GM13976 (cell line): ENCODE results near the gene JAKMIP2.

Experiments used
- DNase-seq: peaks from one replicate; pipeline ENCODE4 v3.0.0; 2012; ENCODE audit warnings: low spot score
- in situ Hi-C: fragments of 300-500 bp; cut with MboI; formaldehyde crosslinking; loops from one replicate; pipeline ENCODE4 v1.12.0; 2022; ENCODE audit warnings: low sequenced_read_pairs, mixed read lengths, inconsistent platforms; ENCODE audit not compliant: unreplicated experiment
- TF ChIP-seq, protein P1 (sequence below): IDR thresholded peaks from 2 replicates; pipeline ENCODE4 v1.5.1; 2012; ENCODE audit warnings: borderline replicate concordance, mild to moderate bottlenecking; ENCODE audit not compliant: insufficient read depth; ENCODE audit errors: extremely low read depth, missing control alignments, control extremely low read depth

Gene JAKMIP2

GRCh38 chr5:147708708-147709107 lies 73.8 kb downstream of the JAKMIP2 start:
- in situ Hi-C loops = no loop called here
- DNase-seq = no peak
- TF ChIP-seq, protein P1, sequence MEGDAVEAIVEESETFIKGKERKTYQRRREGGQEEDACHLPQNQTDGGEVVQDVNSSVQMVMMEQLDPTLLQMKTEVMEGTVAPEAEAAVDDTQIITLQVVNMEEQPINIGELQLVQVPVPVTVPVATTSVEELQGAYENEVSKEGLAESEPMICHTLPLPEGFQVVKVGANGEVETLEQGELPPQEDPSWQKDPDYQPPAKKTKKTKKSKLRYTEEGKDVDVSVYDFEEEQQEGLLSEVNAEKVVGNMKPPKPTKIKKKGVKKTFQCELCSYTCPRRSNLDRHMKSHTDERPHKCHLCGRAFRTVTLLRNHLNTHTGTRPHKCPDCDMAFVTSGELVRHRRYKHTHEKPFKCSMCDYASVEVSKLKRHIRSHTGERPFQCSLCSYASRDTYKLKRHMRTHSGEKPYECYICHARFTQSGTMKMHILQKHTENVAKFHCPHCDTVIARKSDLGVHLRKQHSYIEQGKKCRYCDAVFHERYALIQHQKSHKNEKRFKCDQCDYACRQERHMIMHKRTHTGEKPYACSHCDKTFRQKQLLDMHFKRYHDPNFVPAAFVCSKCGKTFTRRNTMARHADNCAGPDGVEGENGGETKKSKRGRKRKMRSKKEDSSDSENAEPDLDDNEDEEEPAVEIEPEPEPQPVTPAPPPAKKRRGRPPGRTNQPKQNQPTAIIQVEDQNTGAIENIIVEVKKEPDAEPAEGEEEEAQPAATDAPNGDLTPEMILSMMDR = no peak

DNA sequence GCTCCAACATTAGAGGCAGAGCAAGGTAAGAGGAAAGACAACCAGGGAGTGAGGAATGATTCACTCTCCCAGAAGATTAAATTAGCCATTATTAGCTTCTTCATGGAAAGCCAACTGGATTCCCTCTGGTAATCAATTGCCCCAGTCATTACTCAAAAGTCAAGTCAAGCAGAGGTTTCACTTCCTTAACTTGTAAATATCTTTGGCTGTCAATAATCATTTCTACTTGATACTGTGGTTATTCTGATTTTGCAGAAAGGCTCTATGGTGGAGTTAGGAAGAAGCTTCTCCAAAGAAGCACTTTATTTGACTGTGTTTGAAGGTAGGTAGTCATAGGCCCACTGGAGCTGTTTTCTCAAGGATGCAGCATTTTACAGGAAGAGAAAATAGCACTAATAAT lies 78.0 kb downstream of the JAKMIP2 start:
- in situ Hi-C loops = no loop called here
- DNase-seq = no peak
- TF ChIP-seq, protein P1 = no peak

DNA sequence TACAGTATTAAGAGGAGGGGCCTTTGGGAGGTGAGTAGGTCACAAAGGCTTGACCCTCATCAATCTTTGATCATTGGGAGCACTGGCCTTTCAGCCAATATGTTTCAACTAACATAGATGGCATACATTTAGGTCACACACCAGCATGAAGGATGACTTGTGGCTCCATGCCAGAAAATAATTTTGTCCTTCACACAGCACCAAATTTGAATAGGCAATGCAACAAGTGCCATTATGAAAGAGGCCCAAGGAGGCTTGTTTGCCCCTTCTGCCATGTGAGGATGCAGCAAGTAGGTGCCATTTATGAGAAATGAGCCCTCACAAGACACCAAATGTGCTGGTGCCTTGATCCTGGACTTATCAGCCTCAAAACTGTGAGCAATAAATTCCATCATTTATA lies 81.1 kb downstream of the JAKMIP2 start:
- TF ChIP-seq, protein P1 = no peak
- in situ Hi-C loops = no loop called here
- DNase-seq = no peak

GRCh38 chr5:147699496-147700088 lies 82.9 kb downstream of the JAKMIP2 start:
- no peak for DNase-seq
- in situ Hi-C loops = no loop called here
- TF ChIP-seq, protein P1 = no peak

GRCh38 chr5:147697380-147697779 lies 85.1 kb downstream of the JAKMIP2 start:
- TF ChIP-seq, protein P1 = no peak
- no peak for DNase-seq
- in situ Hi-C loops = no loop called here

DNA sequence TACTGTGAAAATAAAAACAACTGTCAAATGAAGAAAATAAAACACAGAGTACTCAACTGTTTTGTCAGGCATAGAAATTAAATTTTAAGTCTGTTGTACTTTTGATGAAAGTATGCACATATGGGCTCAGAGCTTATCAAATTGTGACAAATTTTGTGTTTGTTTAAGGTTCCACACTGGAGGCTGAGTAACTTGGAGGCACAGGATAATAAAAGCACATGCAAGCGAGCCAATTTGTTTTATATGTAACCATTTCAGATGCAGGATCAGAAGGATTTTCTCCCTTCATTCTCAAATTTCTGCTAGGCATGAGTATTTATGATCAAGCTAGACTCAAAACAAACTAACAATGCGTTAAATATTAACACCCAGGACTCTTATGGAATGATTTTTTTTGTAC lies 87.8 kb downstream of the JAKMIP2 start:
- TF ChIP-seq, protein P1 = no peak
- in situ Hi-C loops = no loop called here
- DNase-seq = no peak
